ENCODE measurements around the gene CDC42SE2. TPM values are rescaled to one million over a fixed set of nuclear protein-coding genes. Genes with fewer than 3 reads are reported as not detected.

Gene CDC42SE2
- total RNA-seq, 1 experiment from 2014 or later = 22.5 TPM

DNA sequence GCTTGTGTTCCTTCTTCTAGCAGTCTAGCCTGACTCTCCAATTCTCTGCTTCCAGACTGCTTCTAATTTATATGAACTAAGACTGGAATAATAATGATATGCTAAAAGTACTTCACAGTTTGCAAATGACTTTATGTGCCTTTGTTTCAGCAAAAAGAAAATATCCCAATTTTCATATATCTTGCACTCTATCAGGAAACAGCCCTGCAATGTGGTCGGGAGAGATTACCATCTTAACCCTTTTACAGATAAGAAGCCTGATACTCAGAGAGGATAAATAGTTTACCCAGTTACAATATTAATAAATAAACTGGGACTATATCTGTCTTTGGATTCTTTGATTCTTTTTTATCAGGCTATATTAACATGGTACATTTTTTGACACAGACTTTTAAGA is 126.0 kb downstream of the CDC42SE2 start (continued):
- TF ChIP-seq, protein P1, sequence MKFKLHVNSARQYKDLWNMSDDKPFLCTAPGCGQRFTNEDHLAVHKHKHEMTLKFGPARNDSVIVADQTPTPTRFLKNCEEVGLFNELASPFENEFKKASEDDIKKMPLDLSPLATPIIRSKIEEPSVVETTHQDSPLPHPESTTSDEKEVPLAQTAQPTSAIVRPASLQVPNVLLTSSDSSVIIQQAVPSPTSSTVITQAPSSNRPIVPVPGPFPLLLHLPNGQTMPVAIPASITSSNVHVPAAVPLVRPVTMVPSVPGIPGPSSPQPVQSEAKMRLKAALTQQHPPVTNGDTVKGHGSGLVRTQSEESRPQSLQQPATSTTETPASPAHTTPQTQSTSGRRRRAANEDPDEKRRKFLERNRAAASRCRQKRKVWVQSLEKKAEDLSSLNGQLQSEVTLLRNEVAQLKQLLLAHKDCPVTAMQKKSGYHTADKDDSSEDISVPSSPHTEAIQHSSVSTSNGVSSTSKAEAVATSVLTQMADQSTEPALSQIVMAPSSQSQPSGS (CRISPR knock-in tag; IDR thresholded peaks at IDR 0.05; ENCODE audit: borderline replicate concordance, low read depth) = no peak
- TF ChIP-seq ZNF423 (CRISPR knock-in tag; IDR thresholded peaks at IDR 0.05) (no peak), CDX4 (CRISPR knock-in tag; IDR thresholded peaks at IDR 0.05; ENCODE audit: borderline replicate concordance) (no peak)

DNA sequence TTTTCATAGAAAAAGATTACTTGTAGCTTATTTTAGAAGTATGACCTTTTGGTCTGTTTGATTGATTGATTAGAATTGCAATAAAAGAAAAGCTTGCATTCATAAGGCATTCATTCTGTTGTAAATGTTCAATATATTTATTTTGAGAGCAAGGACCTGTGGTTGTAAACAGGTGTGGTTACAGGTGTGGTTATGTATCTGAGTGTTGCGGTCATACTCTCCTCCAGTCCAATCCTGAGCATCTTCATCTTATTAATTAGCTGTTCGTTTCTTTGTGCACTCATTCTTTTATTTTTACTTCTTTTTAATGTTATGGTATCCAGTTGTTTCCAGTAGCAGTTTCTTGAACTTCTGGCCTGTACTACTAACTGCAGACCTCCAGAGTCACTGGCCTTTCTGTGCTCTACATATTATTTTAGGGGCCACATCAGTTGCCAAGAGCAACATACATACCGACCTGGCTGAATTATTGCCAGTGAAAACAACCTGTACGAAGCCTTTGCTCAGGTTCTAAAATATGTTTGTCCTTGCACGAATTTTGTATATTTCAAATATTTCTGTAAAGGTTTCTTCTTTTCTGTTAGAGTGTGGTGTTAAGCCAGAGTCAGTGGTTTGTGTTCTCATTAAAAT is 128.7 kb downstream of the CDC42SE2 start:
- no peaks in the 10 kb centered on the region for H3K4me1 Mint-ChIP-seq
- H3K4me3 Mint-ChIP-seq = no peak overlapping the region
- TF ChIP-seq ZNF396 (CRISPR knock-in tag; IDR thresholded peaks at IDR 0.05; ENCODE audit: borderline replicate concordance) = no peak
- TF ChIP-seq NFE2L1 (CRISPR knock-in tag; IDR thresholded peaks at IDR 0.05) = no peak
- no peak for TF ChIP-seq MLX (CRISPR knock-in tag; IDR thresholded peaks at IDR 0.05)
- no peak for TF ChIP-seq RORB (CRISPR knock-in tag; IDR thresholded peaks at IDR 0.05)
- no peak for TF ChIP-seq TP53 (CRISPR knock-in tag; IDR thresholded peaks at IDR 0.05)
- TF ChIP-seq, protein P2, sequence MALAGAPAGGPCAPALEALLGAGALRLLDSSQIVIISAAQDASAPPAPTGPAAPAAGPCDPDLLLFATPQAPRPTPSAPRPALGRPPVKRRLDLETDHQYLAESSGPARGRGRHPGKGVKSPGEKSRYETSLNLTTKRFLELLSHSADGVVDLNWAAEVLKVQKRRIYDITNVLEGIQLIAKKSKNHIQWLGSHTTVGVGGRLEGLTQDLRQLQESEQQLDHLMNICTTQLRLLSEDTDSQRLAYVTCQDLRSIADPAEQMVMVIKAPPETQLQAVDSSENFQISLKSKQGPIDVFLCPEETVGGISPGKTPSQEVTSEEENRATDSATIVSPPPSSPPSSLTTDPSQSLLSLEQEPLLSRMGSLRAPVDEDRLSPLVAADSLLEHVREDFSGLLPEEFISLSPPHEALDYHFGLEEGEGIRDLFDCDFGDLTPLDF (CRISPR knock-in tag; IDR thresholded peaks at IDR 0.05) = no peak
- TF ChIP-seq JAZF1 (CRISPR knock-in tag; IDR thresholded peaks at IDR 0.05) = no peak
- TF ChIP-seq ZNF425 (CRISPR knock-in tag; conservative IDR thresholded peaks at IDR 0.05) = no peak
- no peak for TF ChIP-seq ESRRA (CRISPR knock-in tag; IDR thresholded peaks at IDR 0.05; ENCODE audit: borderline replicate concordance)
- no peak for TF ChIP-seq OVOL2 (CRISPR knock-in tag; IDR thresholded peaks at IDR 0.05; ENCODE audit: borderline replicate concordance)
- no peak for TF ChIP-seq CBFB (CRISPR knock-in tag; IDR thresholded peaks at IDR 0.05; ENCODE audit: low read depth)
- TF ChIP-seq, protein P3, sequence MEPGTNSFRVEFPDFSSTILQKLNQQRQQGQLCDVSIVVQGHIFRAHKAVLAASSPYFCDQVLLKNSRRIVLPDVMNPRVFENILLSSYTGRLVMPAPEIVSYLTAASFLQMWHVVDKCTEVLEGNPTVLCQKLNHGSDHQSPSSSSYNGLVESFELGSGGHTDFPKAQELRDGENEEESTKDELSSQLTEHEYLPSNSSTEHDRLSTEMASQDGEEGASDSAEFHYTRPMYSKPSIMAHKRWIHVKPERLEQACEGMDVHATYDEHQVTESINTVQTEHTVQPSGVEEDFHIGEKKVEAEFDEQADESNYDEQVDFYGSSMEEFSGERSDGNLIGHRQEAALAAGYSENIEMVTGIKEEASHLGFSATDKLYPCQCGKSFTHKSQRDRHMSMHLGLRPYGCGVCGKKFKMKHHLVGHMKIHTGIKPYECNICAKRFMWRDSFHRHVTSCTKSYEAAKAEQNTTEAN (CRISPR knock-in tag; IDR thresholded peaks at IDR 0.05) = no peak
- TF ChIP-seq, protein P4, sequence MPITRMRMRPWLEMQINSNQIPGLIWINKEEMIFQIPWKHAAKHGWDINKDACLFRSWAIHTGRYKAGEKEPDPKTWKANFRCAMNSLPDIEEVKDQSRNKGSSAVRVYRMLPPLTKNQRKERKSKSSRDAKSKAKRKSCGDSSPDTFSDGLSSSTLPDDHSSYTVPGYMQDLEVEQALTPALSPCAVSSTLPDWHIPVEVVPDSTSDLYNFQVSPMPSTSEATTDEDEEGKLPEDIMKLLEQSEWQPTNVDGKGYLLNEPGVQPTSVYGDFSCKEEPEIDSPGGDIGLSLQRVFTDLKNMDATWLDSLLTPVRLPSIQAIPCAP (CRISPR knock-in tag; IDR thresholded peaks at IDR 0.05) = no peak
- TF ChIP-seq ZNF671 (CRISPR knock-in tag; IDR thresholded peaks at IDR 0.05) = no peak
- TF ChIP-seq, protein P5, sequence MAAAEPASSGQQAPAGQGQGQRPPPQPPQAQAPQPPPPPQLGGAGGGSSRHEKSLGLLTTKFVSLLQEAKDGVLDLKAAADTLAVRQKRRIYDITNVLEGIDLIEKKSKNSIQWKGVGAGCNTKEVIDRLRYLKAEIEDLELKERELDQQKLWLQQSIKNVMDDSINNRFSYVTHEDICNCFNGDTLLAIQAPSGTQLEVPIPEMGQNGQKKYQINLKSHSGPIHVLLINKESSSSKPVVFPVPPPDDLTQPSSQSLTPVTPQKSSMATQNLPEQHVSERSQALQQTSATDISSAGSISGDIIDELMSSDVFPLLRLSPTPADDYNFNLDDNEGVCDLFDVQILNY (CRISPR knock-in tag; IDR thresholded peaks at IDR 0.05) = no peak
- no peak for TF ChIP-seq FOXJ3 (CRISPR knock-in tag; IDR thresholded peaks at IDR 0.05; ENCODE audit: borderline replicate concordance)
- H3K27me3 Mint-ChIP-seq (ENCODE audit: low read depth) = no peaks in the 10 kb centered on the region
- CTCF ChIA-PET = no interaction called here
- peaks cover 39% of the 10 kb centered on the region for H3K36me3 Mint-ChIP-seq
- H3K27ac Mint-ChIP-seq = no peak overlapping the region
- no peak for ATAC-seq
- no peak for DNase-seq (ENCODE audit: low spot score)
- H3K9me3 Mint-ChIP-seq = no peaks in the 10 kb centered on the region
- POLR2A ChIA-PET = no interaction called here
